Lower leg skin (tissue), 3 donors: ENCODE data around the gene TMTC2.

ENCODE experiments used
- POLR2A ChIP-seq, 2 donors: fragments of 450-650 bp; IDR thresholded peaks; one replicate each; pipeline ENCODE4 v1.6.1; 2016 to 2017; ENCODE audit warnings: antibody characterized with exemption in 2 of 2, mild to moderate bottlenecking in 1 of 2, moderate library complexity in 1 of 2
- TF ChIP-seq, protein P1 (sequence below), 3 donors: fragments of 450-650 bp; IDR thresholded peaks; one replicate each; pipeline ENCODE4 v1.5.1; 2016; ENCODE audit warnings: antibody characterized with exemption in 3 of 3, mild to moderate bottlenecking in 3 of 3, moderate library complexity in 2 of 3

DNA sequence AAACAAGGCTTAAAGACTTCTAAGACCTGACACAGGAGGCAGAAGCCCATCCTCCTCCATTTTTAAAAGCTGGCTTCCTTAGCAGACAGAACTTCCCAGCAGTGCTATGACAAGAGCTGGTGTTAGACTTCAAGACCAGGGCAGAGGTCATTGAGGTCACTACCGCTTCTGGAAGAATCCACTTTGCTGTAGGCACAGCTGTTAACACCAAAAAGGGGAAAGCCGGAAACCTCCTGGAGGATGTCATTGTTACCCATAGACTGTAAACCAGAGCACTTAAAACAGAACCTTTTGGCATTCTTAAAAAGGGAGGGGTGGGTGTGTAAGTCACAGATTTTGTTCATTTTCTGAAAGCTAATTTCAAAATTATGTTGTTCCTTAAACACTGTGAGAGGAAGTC lies 445.7 kb downstream of the TMTC2 start:
- no peak for TF ChIP-seq POLR2A (IDR thresholded peaks at IDR 0.05)
- TF ChIP-seq, protein P1, sequence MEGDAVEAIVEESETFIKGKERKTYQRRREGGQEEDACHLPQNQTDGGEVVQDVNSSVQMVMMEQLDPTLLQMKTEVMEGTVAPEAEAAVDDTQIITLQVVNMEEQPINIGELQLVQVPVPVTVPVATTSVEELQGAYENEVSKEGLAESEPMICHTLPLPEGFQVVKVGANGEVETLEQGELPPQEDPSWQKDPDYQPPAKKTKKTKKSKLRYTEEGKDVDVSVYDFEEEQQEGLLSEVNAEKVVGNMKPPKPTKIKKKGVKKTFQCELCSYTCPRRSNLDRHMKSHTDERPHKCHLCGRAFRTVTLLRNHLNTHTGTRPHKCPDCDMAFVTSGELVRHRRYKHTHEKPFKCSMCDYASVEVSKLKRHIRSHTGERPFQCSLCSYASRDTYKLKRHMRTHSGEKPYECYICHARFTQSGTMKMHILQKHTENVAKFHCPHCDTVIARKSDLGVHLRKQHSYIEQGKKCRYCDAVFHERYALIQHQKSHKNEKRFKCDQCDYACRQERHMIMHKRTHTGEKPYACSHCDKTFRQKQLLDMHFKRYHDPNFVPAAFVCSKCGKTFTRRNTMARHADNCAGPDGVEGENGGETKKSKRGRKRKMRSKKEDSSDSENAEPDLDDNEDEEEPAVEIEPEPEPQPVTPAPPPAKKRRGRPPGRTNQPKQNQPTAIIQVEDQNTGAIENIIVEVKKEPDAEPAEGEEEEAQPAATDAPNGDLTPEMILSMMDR (IDR thresholded peaks at IDR 0.05) = no peak
